Activated CD8-positive, alpha-beta memory T cell treated with anti-CD3 and anti-CD28 coated beads, Interleukin-2, amount 50 U/mL, for 24 hours (primary cell): Measurements from ENCODE around the gene SLC39A11.
"Not testable (repeated sequence)": the region's sequence is repeated elsewhere in the genome, so short reads cannot be mapped to it uniquely, and the experiment has no call there.

ENCODE experiments used
- DNase-seq: peaks from one replicate; pipeline ENCODE4 v3.0.0-alpha.2; 2020; ENCODE audit errors: extremely low read depth

Gene SLC39A11

DNA sequence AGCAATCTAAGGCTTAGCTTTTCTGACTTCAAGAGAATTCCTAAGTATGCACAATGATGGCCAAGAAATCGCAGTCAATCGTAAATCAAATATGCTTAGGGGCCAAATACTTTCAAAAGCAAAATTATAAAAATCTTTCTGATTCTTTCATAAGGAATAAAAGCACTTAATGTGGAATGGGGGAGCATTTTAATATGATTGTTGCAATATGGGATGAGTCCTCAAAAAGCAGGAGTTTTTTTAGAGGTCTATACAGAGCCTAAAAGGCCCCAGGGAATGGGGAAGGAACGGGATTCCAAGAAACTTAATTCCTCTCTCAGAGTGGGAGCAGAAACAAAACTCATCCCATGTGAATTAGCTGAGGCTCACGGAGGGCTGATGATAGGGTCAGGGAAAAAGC, 14.7 kb upstream of the SLC39A11 start:
- DNase-seq = no peak

DNA sequence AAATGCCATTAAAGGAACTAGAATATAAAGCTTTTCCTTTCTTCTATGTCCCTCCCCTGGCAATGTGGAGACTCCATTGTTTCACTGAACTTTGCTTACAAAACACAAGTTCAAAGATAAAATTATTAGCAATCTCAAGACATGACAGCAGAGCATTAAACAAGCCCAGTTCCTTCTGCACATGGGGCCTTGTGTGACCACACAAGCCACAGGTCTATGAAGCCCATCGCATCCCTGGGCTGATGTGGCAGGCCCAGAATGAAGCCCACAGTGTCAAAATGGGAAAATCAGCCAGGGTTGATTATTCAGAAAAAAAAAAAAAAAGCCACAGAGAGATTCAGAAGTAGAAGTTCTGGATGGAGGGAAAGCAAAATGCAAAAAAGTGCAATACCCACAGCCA, 12.9 kb upstream of the SLC39A11 start:
- DNase-seq = no peak

DNA sequence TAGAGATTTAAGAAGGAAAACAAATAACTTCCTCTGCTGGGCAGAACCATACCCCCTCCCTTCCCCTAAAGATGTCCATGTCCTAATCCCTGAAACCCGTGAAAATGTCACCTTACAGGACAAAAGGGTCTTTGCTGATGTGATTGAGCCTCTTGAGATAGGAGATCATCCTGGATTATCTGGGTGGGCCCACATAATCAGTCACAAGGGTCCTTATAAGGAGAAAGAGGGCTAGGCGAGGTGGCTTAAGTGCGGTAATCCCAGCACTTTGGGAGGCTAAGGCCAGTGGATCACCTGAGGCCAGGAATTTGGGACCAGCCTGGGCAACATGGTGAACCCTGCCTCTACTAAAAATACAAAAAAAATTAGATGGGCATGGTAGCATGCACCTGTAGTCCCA, 12.0 kb upstream of the SLC39A11 start:
- no peak for DNase-seq

DNA sequence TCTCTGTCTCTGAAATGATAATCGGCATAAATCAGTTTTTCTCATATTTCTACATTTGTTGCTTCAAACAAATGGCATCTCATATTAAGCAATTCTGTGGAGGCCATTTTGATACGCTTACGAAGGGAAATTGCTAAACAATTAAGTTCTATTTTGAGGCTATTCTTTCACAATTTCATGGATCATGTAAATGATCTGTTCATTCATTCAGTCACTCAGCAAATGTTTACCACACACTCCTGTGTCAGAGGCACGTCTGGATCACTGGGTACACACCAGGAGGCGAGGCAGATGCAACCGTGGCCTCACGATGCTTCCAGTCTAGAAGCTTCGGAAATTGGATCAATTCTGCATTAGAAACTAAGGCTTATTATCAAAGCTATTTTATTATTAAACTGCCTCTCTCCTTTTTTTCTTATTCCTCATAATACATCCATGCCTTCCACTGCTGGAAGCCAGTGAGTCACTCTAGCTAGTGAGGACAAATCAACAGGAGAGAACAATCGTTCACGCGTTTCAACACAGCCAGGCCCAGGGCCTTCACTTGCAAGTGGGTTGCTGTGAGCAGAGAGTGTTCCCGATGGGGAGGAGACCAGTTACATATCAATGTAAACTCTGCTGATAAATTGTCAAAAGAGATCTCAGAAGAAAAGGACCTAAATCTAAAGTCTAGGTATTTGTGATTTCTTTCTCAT, 11.3 kb upstream of the SLC39A11 start:
- no peak for DNase-seq

DNA sequence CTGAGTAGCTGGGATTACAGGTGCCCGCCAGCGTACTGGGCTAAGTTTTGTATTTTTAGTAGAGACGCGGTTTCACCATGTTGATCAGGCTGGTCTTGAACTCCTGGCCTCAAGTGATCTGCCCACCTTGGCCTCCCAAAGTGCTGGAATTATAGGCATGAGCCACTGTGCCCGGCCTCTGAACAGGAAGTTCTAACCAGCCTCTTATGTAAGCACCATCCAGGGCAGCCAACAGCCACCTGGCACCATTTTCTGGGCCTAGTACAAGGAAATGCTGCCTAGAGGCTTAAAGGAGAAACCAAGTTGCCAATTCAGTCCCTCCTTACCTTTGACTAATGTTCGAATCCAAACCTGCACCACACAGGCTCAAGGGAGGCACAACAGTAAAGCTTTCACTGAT, 8.5 kb upstream of the SLC39A11 start:
- no peak for DNase-seq

DNA sequence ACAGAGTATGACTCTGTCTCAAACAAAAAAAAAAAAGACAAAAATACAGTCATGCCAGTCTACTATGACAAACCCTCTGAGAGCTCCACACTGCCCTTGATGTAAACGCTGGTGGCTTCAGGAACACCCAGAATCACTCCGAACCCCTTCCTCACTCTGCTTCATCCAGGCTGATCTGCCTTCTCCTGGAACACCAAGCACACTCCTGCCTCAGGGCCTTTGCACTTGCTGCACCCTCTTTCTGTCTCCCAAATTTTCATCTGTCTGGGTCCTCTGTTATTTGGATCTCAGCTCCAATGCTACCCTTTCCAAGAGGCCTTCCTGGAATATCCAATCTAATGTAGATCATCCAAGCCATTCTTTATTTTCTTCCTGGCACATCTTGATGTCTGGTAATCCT, 7.9 kb upstream of the SLC39A11 start:
- DNase-seq = no peak

DNA sequence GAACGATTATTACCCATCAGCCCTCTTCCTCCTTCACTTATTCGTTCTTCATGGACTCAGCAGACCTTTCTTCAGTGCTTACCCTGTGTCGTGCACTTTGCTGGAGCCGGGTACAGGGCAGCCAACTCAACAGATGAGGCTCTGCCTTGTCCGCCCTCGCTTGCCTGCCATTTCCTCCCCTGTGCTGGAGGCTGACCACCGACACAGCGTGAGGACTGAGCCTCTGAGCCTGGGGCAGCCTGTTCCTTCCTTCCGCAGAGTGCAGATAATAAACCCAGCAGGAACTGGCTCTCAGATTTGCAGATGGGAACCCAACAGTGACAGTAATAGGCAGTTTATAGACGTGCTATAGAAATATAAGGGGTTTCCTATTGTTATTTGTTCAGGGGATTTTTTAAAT, 7.0 kb upstream of the SLC39A11 start:
- DNase-seq = no peak

DNA sequence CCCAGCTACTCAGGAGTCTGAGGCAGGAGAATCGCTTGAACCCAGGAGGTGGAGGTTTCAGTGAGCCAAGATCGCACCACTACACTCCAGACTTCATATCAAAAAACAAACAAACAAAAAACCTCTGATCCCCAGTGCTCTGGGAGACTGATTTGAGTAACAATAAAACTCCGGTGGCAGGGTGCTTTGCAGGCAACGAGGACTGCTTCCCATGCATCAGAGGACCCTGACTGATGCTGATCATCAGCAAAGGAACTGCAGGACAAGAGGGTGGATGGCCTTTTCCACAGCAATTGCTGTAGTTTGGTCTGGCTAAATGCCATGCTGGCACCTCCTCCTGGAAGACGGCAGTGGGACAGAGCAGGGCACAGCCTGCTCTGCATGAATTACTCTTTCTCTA, 6.4 kb upstream of the SLC39A11 start:
- no peak for DNase-seq

DNA sequence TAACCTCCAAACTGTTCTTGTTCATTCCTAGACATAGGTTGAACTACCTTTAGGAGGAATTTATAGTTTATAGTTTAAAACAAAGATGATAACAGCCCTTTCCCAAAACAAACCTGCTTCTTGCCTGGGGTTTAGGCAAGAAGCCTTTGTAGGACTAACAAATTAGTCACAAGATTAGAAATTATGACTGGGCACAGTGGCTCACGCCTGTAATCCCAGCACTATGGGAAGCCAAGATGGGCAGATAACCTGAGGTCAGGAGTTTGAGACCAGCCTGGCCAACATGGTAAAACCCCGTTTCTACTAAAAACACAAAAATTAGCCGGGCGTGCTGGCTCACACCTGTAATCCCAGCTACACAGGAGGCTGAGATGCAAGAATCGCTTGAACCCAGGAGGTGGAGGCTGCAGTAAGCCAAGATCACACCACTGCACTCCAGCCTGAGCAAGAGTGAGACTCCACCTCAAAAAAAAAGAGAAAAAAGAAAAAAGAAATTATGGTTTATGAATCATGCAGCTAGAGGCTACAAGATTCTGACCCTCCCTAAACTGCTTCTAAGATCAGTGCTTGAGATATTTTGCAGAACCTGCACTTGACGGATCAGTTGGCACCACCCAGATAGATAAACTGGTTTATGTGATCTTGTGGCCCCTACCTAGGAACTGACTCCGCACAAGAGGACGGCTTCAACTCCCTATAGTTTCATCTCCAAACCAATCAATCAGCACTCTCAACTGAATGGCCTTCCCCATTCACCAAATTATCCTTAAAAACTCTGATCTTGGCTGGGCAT, 5.7 kb upstream of the SLC39A11 start:
- DNase-seq = not testable (repeated sequence)

DNA sequence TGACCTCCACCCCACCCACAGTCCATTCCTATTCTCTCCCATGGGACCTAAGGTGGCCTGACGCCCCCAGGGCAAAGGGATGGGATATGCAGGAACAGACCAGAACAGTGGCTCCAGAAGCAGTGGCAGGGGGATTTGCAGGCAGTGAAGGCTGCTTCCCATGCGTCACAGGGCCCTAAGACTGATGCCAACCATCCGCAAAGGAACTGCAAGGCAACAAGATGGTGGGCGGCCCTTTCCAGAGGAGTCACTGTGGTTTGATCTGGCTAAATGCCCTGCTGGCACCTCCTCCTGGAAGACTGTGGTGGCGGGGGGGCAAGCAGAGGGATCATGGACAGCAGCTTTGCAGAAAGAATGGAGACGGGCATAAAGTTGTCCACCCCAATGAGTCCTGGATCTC, 4.4 kb upstream of the SLC39A11 start:
- no peak for DNase-seq

DNA sequence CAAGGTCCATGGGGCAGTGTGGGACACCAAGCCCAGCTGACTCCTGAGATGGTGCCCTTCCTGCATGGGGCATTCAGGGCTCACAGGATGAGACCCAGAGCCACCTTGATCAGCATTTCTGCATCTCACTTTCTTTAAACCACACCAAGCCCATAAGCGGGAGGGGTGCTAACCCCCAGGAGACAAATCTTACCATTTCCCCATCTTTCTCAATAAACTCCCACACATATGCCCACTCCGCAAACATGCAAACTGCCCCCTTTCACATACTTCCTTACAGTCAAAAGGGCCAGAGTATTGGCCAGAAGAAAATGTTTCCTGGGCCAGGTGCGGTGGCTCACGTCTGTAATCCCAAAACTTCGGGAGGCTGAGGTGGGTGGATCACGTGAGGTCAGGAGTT, 3.7 kb upstream of the SLC39A11 start:
- no peak for DNase-seq

DNA sequence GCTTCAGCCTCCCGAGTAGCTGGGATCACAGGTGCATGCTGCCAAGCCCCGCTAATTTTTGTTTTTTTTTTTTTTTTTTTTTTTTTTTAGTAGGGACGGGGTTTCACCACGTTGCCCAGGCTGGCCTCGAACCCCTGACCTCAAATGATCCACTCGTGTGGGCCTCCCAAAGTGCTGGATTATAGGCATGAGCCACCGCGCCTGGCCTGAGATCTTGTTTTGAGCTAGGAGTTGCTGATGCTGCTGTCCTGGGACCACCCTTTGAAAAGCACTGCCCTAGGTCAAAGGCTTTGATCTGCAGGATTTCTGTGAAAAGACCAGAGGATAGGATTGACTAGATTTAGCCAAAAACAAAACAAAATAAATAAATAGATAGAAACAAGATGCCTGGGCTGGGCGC, 798 bp upstream of the SLC39A11 start:
- no peak for DNase-seq

DNA sequence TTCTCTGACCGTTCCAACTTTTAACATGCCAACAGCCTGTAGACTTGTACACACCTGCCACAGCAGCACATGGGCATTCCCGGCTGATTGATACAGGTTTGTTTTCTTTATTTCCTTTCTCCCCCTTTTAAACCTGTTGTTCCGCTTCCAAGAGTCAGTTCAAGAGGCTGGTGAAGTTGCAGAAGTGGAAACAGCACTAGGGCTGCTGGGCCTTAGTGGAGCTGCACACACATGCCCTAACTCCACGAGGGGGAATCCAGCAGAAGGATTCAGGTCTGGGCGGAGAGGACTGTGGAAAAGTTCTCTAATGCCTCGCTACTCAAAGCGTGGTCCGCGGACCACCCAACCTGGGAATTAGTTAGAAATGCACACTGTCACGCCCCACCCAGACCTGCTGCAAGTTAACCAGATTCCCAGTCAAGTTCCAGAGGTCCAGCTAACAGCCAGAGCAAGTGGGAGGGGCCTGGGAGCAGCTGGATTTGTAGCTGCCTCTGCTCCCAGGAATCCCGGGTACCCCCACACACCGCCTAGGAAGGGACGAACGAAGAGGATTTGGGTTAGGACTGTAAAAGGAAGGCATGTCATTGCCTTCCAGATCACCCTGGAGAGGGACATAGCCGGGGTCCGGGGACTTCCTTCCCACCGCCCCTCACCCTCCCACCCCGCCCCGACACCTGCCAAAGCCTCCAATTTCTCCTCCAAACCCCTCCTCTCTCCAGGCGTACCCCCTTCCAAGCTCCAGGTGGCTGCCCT, 542 bp downstream of the SLC39A11 start:
- no peak for DNase-seq

DNA sequence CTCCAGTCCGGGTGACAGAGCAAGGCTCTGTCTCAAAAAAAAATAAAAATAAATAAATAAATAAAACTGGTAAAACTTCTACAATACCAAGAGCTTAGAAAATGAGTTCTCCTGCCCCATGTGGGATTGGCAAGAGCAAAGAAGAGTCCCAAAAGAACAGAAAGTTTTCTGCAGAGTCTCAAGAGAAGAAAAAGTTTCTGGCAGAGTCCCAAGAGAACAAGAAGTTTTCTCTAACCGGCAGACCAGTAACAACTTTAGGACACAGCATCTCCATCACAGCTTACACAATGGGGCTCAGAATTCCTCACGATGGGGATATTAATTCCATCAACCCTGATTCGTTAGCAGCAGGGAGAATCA, 1.1 kb downstream of the SLC39A11 start:
- no peak for DNase-seq

DNA sequence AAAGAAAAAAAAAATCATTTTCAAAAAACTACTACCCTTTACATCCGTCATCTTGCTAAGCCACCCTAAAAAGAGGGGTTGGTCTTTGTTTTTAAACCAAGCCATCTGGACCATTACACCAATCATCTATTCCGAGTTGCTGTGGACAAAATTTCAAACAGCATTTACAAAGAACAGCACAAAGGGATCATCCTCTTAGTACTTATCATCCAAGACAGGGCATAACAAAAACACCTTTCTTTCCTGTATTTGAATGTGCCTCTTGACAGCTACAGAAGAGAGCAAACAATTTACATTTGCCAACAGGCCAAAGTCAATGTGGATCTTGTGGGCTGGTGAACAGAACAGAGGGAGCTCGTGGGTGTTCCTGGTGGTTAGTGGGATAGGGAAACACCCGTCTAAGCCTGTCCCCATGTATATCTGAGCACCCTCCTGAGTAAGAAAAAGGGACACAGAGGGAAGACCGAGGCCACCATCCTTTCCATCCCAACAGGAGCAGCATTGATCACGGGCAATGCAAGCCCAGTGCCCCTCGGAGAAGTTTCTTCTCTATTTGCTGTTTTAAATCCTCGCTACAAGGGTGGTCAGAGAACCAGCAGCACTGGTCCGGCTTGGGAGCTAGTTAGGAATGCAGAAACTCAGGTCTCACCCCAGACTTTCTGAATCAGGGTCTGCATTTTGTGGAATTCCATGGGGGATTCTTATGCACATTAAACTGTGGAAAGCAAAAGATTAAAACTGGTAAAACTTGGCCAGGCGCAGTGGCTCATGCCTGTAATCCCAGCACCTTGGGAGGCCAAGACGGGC, 1.9 kb downstream of the SLC39A11 start:
- DNase-seq = no peak

DNA sequence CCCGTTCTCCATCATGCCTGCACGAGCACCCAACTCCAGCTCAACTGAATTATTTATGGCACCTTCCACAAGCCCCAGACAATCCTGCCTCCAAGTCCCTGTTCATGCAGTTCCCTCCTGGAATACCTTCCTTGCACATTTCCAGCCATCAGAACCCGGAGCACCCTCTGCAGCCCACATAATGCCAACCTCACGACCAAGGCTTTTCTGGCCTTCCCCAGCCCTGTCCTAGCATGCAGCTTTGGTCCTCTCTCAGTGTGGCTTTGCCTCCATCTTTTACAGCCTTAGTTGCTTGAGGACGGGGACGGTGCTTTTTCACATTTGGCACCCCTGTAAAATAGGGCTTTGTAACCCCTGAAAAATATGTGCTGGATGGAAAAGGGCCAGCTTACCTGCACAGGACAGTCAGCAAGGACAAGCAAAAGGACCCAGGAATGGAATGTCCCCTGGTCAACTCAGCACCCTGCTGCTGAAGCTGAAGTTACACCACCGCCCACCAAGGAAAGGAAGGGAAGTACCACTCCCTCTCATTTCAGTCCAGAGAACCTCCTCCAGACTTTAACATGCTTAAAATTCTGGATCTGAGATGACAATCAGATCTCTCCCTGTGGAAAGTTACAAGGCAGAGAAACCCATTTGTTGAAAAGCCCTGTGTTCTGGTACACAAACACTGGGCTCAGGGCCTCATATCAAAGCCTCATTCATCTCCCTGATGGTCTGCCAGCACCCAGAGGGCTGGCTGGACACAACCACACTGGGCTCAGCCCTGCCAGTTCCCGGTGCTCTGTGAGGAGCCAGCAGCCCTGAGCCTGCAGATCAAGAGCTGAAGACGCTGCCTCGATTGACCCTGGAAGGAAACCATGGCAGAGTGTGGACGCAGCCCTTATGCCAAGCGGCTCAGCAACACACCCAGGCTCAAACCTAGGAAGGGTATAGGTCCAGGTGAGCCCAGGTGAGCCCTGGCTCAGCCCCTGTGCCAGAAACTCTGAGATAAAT, 2.9 kb downstream of the SLC39A11 start:
- DNase-seq = no peak

DNA sequence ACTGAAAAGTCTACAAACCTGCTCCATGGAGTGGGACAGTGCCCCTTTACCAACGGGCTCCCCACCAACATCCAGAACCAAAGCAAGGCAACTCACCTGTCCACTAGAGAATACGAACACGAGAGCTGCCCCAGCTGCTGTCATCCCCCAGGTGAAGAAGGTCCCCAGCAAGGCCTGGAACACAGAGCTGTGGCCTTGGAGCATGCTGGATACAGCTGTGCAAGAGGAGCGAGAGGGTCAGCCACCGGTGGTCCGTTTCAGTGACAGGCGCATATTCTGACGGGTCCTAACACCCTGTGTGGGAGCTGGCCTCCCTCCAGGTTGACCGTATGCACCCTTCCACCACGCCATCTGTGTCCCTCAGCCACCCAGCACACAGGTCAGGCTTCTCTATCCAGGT, 3.9 kb downstream of the SLC39A11 start:
- DNase-seq = no peak

DNA sequence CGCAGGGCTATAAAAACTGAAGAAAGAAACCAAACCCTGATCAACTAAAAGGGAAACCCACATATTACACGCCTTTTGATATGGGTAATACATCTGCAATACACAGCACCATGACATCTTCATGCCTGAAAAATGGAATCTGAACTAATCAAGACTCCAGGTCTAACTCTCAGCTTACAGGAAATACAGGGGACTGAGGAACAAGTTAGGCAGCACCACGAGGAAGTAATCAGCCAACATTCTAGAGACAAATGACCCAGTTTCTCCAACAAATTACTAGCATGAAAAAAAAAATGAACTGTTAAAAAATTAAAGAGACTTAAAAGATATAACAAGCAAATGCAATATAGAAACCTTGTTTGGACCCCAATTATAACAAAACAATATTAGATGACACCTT, 9.1 kb downstream of the SLC39A11 start:
- no peak for DNase-seq

DNA sequence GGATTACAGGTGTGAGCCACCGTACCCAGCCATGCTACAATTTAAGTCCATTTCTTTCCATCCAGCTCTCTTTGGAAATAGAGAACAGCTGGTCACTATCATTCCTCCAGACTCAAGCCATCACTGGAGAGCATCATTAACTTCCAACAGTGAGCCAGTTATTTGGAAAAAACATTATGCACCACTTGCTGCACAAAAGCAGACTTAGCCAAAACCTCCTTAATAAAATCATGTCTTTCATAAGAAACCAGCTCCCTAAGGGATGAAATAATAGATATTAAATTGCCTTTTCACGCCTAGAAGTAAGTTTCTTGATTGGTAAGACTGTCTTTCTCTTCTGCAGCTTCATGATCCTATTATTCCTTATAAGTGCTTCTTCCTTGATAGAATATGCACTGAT, 17.9 kb downstream of the SLC39A11 start:
- DNase-seq = no peak

DNA sequence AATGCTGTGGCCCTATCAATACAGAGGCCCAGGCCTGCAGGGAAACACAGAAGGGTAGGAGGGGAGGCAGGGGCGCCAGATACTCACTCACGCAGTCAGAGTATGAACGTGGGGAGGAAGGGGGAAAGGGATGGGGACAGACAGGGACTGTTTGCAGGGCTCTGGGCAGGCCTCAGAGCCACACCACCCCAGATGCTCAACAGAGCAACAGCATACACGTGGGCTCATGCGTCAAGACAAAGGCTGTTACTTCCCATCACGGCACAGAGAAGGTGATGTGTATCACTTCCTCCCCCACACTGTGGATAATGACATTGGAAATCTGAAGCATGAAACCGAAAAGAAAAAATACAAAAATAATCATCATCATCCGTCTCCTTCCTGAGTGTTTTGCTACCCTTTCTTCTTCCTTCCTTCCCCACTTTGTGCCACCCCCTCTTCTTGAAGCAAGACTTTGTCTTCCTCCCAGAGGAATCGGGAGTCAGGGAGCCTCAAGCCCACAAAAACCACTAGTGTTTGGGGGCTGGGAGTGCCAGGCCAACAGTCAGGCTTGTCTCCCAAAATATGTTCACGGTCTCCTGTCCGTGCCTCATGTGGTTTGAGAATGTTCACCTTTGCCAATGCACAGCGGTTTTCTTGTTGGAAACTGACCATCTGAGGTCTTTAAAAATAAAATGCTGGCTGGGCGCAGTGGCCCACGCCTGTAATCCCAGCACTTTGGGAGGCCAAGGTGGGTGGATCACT, 20.1 kb downstream of the SLC39A11 start:
- no peak for DNase-seq
